GM12874 (cell line): ENCODE measurements around the gene LIN7B.

Experiments
- CTCF ChIP-seq: IDR thresholded peaks from 2 replicates; pipeline ENCODE4 v1.5.1; 2011; ENCODE audit warnings: low read depth, mild to moderate bottlenecking, control low read depth, low read length, moderate library complexity; ENCODE audit not compliant: insufficient read depth

LIN7B gene

GRCh38 chr19:49113762-49114629, at the start of gene LIN7B:
Gene LIN7B, plus strand, starts transcription at chr19:49114370. Its CDS starts 35 bp downstream, at chr19:49114405.
- TF ChIP-seq CTCF = peak; percentile 76

GRCh38 chr19:49064768-49065611, 49.2 kb upstream of the LIN7B start, which contains the start of gene NTF4:
Gene NTF4, minus strand, starts transcription at chr19:49064818. Its CDS starts 2,821 bp downstream, at chr19:49061997.
- TF ChIP-seq CTCF = no peak

- no peak for TF ChIP-seq CTCF
Observed at GRCh38 chr19:49065905-49066512, 48.2 kb upstream of the LIN7B start.

- no peak for TF ChIP-seq CTCF
Observed at GRCh38 chr19:49067554-49067953, 46.6 kb upstream of the LIN7B start.

GRCh38 chr19:49069026-49069425, 45.1 kb upstream of the LIN7B start:
- no peak for TF ChIP-seq CTCF

- no peak for TF ChIP-seq CTCF
Observed at GRCh38 chr19:49070416-49070815, 43.8 kb upstream of the LIN7B start.
